ENCODE data around the gene CSRP3.

CSRP3 gene

DNA sequence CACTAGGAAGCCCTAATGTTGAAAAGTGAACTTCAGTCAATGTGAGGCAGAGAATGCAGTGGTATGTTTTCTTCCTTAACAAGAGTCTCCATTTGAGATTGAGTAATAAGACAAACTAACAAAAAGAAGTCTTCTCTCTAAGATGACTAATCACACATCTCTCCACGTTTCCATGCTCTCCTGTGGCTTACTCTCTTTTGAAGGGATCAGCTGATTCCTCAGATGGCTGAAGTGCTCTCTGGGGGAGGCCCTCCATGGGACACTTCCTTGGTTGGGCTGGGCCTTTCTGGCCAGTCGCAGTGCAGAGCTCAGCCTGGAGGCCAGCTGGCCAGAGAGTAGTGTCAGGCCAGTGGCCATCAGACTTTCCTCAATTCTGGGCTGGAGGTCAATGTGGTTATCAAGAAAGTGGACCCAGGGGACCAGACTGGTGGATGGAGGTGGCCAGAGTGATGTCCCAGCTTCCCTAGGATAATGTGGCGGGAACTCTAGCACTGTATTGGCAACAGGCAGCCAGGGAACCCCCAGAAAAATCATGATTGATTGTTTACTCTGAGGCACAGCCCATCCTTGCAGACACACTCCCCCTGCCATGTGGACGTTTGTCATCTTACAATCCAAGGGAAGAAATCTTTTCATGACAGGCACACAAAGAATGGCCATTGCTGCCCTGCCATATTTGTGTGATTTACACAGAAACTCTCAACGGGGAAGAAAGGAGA lies 14.5 kb downstream of the CSRP3 start:
- Histone ChIP-seq H3K9me3 (no peaks in the 10 kb centered on the region), H3K4me1 (peaks cover 24% of the 10 kb centered on the region), H3K36me3 (replicated peaks) (no peaks in the 10 kb centered on the region), H3K27me3 (ENCODE audit: low read depth) (no peaks in the 10 kb centered on the region), H3K4me3 (no peak overlapping the region)
- in situ Hi-C loops (cut with MboI; ENCODE audit: low sequenced_read_pairs), result no loop called here
- DNase-seq (ENCODE audit: low spot score in 2 of 2), result peak in 1 of 2 experiments; percentile 74

DNA sequence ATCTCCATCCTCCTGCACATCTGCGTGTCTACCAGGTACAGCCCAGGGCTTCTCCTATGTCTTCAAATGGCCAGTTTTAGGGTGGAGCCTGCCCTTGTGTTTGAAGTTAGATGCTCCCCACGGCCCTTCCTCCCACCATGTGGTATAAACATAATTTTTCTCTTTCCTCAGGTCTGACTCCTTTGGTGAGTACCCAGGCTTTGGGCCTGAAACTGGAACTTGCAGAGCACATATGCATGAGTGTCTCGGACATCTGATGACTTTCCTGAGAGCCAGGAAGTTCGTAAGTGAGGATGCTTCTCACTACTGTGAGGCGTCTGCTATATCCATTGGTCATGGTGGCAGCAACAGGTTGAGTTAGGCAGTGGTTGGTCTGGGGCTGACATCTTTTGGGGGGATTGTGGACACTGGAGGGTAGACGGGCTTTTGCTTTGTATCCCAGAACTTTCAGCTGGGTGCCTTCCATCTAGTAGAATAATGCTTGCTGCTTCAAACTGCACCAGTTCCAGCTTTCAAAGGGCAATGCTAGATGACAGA lies 16.2 kb downstream of the CSRP3 start:
- Histone ChIP-seq H3K9me3 (no peaks in the 10 kb centered on the region), H3K4me3 (no peak overlapping the region), H3K27me3 (ENCODE audit: low read depth) (no peaks in the 10 kb centered on the region), H3K4me1 (peaks cover 34% of the 10 kb centered on the region), H3K36me3 (replicated peaks) (no peaks in the 10 kb centered on the region)
- DNase-seq (ENCODE audit: low spot score in 2 of 2), result no peak
- in situ Hi-C loops (cut with MboI; ENCODE audit: low sequenced_read_pairs), result no loop called here

DNA sequence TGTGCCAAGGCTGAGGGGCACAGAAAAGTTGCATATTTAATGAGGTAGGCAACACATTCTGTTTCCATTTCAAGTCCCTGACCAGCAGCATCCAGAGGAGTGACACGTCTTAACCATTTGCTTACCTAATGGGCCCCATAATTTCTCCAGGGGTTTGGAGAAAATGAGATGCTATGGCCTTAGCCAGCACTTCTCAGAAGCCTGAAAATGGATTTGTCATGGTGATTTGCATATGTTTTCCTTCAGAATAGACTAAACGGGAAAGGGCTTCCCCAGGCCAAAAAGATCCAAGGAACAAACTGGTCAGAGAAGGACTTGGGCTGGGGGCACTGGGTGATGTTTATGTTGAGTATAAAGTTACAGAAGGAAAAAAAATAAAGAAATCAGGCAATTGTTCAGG lies 16.7 kb downstream of the CSRP3 start:
- DNase-seq (ENCODE audit: low spot score in 2 of 2), result no peak
- in situ Hi-C loops (cut with MboI; ENCODE audit: low sequenced_read_pairs), result no loop called here
- Histone ChIP-seq H3K27me3 (ENCODE audit: low read depth) (no peaks in the 10 kb centered on the region), H3K4me3 (no peak overlapping the region), H3K9me3 (no peaks in the 10 kb centered on the region), H3K4me1 (peaks cover 34% of the 10 kb centered on the region), H3K36me3 (replicated peaks) (no peaks in the 10 kb centered on the region)

DNA sequence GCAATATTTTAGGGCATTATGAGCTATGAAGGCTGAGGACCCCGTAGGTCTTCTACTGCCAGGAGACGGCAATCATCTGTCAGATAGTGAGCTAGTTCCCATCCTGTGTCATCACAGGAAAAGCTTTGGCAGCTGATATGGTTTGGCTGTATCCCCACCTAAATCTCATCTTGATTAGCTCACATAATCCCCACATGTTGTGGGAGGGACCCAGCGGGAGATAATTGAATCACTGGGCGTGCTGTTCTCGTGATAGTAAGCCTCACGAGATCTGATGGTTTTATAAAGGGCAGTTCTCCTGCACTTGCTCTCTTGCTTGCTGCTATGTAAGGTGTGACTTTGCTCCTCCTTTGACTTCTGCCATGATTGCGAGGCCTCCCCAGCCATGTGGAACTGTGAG lies 18.1 kb downstream of the CSRP3 start:
- no peaks in the 10 kb centered on the region for H3K36me3 ChIP-seq (replicated peaks)
- no peaks in the 10 kb centered on the region for H3K9me3 ChIP-seq
- in situ Hi-C loops (cut with MboI; ENCODE audit: low sequenced_read_pairs), result no loop called here
- H3K4me3 ChIP-seq, result no peak overlapping the region
- peaks cover 27% of the 10 kb centered on the region for H3K4me1 ChIP-seq
- no peak for DNase-seq (ENCODE audit: low spot score in 2 of 2)
- H3K27me3 ChIP-seq (ENCODE audit: low read depth), result no peaks in the 10 kb centered on the region

DNA sequence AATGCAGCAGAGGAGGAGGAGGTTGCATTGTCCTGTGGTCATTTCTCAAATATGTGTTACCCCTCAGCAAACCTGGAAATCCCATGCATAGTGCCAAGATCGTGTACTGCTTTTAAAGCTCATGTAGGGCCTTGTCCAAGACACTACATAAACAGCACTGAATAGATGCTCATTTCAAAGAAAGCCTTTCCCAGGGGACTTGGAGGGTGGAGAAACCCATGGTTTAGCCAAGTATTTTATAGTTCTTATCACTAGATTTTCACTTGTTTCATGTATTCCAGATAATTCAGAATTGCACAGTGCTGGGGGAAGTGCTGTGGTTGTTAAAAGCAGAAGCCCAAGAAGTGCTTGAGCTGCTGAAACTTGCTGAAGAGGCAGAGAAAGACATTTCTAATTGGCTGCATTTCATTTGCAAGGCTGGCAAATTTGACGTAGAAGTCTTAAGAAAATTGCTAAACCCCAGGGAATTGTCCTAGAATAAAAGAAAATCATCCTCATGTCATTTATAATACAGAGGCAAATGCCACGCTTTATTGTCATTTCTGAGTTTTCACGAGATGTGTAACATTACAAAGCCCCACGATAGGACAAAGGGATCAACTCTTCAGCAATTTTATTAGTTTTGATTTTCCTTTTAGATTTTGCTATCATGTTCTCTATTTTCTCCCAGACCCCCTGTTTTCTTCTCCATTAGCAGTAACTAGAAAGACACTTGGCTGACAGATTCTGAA lies 20.1 kb downstream of the CSRP3 start:
- in situ Hi-C loops (cut with MboI; ENCODE audit: low sequenced_read_pairs), result no loop called here
- no peaks in the 10 kb centered on the region for H3K9me3 ChIP-seq
- 0 out of 2 replicates have a peak, but pooled peaks cover 2% of the 10 kb centered on the region for H3K36me3 ChIP-seq (replicated peaks)
- H3K27me3 ChIP-seq (ENCODE audit: low read depth), result no peaks in the 10 kb centered on the region
- DNase-seq (ENCODE audit: low spot score in 2 of 2), result peak in 1 of 2 experiments; percentile 53
- H3K4me1 ChIP-seq, result peaks cover 12% of the 10 kb centered on the region
- no peak overlapping the region for H3K4me3 ChIP-seq

DNA sequence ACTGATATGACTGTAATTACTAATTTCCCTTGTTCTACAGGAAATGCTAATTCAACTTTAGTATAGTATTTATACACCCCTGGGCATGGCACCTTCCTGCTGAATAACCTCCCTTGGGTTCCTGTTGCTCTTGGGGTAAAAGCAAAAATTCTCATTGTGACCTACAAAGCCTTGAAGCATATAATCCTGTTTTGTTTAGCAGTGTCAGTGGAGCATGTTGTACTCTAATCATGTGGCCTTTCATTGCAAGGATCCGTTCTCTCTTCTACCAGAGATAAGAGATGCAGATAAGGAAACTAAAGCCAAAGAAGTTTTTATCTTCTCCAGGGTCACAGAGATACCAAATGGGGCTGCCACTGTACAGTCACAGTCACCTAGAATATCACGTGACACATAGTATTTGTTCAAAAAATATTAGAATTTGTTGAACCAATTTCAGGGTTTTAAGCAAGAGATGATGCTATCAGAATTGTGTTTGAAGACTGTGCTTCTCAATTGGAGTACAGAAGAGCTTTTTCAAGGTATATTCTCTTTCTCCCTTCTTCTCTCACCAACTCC lies 25.1 kb downstream of the CSRP3 start:
- Histone ChIP-seq H3K4me1 (peaks cover 5% of the 10 kb centered on the region), H3K36me3 (replicated peaks) (peaks cover 8% of the 10 kb centered on the region; the same call in 1 of the 2 replicates), H3K4me3 (no peak overlapping the region), H3K9me3 (no peaks in the 10 kb centered on the region), H3K27me3 (ENCODE audit: low read depth) (no peaks in the 10 kb centered on the region)
- no peak for DNase-seq (ENCODE audit: low spot score in 2 of 2)
- in situ Hi-C loops (cut with MboI; ENCODE audit: low sequenced_read_pairs), result no loop called here

DNA sequence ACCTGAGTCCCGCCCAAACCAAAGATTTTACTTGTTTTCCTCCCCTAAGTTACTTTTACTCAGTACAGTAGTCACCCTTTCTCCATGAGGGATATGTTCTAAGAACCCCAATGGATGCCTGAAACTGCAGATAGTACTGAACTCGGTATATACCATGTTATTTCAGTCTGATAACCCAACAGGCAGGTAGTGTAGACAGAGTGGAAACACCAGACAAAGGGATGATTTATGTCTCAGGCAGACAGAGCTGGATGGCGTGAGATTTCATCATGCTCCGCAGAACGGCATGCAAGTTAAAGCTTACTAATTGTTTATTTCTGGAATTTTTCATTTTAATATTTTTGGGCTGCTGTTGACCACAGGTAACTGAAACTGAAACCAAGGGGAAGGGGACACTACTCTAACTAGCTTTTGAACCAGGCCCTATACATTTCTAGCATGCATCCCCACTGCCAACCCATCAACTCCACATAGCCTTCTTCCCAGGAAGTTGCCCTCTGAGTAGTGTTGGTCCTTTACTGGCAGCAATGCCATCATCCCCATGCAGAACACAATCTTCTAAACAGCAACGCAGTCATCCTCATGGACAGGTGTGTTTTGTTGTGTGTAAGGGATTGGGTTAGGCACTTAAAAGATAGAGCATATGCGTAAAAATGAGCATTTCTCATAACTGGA lies 27.7 kb downstream of the CSRP3 start:
- Histone ChIP-seq H3K36me3 (replicated peaks) (peaks cover 8% of the 10 kb centered on the region), H3K4me1 (no peaks in the 10 kb centered on the region), H3K9me3 (no peaks in the 10 kb centered on the region), H3K27me3 (ENCODE audit: low read depth) (no peaks in the 10 kb centered on the region), H3K4me3 (no peak overlapping the region)
- no peak for DNase-seq (ENCODE audit: low spot score in 2 of 2)
- in situ Hi-C loops (cut with MboI; ENCODE audit: low sequenced_read_pairs), result no loop called here

DNA sequence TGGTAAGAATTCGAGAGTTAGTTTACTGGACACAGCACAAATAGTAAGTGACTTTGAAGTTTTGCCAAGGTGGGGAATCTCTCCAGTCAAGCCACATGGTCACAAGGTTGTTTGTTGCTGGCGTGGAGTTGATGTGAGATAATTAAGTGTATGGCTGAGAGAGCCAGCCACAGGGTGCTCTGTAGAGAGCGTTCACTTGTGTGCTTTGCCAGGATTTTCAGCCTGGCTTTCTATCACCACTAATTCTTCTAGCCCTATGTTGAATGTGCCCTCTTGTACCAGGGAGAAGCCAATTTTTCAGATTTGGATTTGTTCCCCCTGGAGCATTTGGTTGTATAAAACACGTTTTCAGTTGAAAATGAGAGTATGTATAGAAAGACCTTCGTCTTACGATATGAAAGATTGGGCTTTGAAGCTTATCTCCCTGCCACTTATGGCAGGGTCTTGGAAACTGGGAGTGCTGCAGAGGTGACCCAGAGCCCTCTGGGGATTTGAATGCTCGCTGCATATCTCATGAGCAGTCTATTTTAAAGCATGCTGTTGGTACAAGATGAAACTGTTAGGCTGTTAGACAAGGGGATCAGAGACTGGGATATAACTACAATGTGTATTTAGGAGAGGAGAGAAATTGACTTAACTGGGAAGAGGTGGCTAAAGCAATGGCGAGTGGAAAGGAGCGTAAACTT lies 28.6 kb downstream of the CSRP3 start:
- no peak for DNase-seq (ENCODE audit: low spot score in 2 of 2)
- no peak overlapping the region for H3K4me3 ChIP-seq
- no peaks in the 10 kb centered on the region for H3K27me3 ChIP-seq (ENCODE audit: low read depth)
- H3K4me1 ChIP-seq, result no peaks in the 10 kb centered on the region
- in situ Hi-C loops (cut with MboI; ENCODE audit: low sequenced_read_pairs), result no loop called here
- H3K36me3 ChIP-seq (replicated peaks), result peaks cover 12% of the 10 kb centered on the region
- H3K9me3 ChIP-seq, result no peaks in the 10 kb centered on the region

DNA sequence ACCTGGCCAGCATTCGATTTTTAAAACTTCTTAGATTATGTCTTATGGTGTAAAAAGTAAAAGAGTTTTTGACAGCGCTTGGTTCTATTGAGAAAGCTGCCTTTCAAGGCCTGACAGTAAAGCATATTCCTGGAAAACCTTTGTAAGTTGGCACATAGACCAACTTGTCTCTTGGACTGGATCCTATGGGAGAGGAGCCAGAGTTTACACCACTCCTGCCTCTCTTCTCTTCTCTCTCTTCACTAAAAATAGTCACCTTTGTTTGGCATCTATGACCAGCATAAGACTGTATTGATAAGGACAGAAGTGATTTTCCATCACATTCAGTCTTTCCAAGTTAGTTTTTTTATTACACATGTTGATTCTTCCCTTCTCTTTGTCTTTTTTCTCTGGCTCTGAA lies 33.7 kb downstream of the CSRP3 start:
- H3K27me3 ChIP-seq (ENCODE audit: low read depth), result no peaks in the 10 kb centered on the region
- in situ Hi-C loops (cut with MboI; ENCODE audit: low sequenced_read_pairs), result no loop called here
- no peaks in the 10 kb centered on the region for H3K4me1 ChIP-seq
- peaks cover 38% of the 10 kb centered on the region for H3K36me3 ChIP-seq (replicated peaks)
- H3K4me3 ChIP-seq, result no peak overlapping the region
- DNase-seq (ENCODE audit: low spot score in 2 of 2), result no peak
- no peaks in the 10 kb centered on the region for H3K9me3 ChIP-seq

DNA sequence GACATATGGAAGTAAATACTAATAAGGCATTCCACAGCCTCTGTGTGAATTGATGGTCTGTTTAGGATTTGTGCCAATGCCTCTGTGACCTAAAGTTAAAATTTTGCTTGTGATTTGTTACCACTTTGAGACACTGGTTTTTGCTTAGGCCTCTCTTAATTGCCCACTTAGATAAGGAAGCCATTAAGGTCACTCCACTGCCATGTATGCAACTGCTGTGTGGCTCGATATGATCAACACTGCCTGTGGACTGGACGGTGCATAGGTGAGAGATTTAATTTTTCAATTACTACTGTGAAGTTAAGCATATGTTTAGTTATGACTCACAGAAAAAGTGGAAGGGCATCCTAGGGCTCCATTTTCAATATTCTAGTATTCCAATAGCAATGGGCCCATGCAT lies 36.9 kb downstream of the CSRP3 start:
- H3K36me3 ChIP-seq (replicated peaks), result peaks cover 32% of the 10 kb centered on the region

DNA sequence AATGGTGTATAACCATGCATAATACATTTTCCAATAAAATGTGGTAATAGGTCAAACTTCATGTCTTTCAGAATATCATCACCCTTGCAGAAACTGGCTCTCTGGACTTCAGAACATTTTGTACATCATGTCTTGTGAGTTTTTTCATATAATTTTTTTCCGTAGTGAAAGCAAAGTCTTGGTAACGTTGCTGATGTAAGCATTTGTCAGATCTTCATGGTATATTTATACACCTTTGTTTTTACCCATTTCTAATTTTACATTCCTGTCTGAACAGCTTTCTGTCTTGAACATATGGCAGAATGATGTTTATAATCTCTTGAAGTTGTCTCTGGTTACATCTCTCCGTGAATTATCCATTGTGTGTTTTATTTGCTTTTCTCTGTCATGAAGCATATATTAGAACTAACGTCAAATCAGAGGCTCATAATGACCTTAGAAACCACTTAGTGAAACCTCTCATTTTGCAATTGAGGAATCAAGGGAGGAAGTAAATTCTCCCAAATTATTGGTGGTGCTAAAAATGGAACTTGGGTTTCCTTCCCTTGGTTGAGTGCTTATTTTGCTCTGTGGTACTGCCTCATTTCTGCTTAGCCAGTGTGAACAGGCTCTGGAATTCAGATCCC lies 37.4 kb downstream of the CSRP3 start:
- in situ Hi-C loops (cut with MboI; ENCODE audit: low sequenced_read_pairs), result no loop called here
- Histone ChIP-seq H3K4me1 (no peaks in the 10 kb centered on the region), H3K27me3 (ENCODE audit: low read depth) (no peaks in the 10 kb centered on the region), H3K9me3 (no peaks in the 10 kb centered on the region), H3K36me3 (replicated peaks) (peaks cover 32% of the 10 kb centered on the region), H3K4me3 (no peak overlapping the region)
- DNase-seq (ENCODE audit: low spot score in 2 of 2), result no peak

More for the DNA sequence above, 36.9 kb downstream of the CSRP3 start:
- in situ Hi-C loops (cut with MboI; ENCODE audit: low sequenced_read_pairs), result no loop called here
- H3K9me3 ChIP-seq, result no peaks in the 10 kb centered on the region
- no peaks in the 10 kb centered on the region for H3K4me1 ChIP-seq
- no peaks in the 10 kb centered on the region for H3K27me3 ChIP-seq (ENCODE audit: low read depth)
- no peak overlapping the region for H3K4me3 ChIP-seq
- no peak for DNase-seq (ENCODE audit: low spot score in 2 of 2)

DNA sequence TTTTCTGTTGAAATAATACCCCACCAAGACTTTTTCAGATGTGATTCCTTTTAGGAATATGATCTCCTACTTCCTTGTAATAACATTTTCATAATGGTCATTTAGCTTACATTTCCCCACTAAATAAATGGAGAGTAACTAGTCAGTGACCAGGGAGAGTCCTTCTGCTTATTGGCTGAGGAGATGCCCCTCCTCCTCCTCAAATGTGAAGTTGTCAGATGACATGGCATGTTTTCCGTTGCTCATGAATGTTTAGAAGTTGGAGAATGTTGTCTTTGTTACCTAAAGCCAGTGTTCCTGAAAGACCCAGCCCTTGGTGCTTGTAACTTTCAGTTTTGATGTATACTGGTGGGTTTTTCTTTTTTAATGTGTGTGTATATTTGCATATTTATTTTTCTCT lies 38.2 kb downstream of the CSRP3 start:
- DNase-seq (ENCODE audit: low spot score in 2 of 2), result no peak
- no peak overlapping the region for H3K4me3 ChIP-seq
- H3K9me3 ChIP-seq, result no peaks in the 10 kb centered on the region
- no peaks in the 10 kb centered on the region for H3K4me1 ChIP-seq
- H3K27me3 ChIP-seq (ENCODE audit: low read depth), result no peaks in the 10 kb centered on the region
- in situ Hi-C loops (cut with MboI; ENCODE audit: low sequenced_read_pairs), result no loop called here
- peaks cover 32% of the 10 kb centered on the region for H3K36me3 ChIP-seq (replicated peaks)

DNA sequence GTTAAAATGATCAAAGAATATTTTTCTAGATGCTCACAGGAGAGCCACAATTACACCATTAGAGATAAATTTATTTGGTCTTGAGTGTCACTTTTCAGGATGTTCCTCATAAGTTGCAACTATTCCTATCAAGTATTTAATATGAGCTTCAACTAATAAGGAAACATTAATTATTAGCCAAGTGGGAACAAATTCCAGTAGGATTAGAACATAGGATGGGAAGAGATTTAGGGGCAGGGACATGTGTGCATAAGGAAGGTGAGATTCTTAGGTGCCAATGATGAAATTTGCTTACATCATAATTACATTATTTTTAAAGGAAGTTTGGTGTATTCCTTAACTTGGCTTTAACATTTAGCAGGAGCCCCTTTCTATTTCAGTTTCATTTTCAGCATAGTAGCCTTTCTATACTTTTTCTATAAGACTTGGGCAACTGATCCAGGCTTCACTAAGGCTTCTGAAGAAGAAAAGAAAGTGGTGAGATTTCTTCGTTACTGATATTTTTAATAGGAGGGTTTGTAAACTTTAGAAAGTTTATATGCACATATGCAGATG lies 38.8 kb downstream of the CSRP3 start:
- H3K9me3 ChIP-seq, result no peaks in the 10 kb centered on the region
- H3K4me3 ChIP-seq, result no peak overlapping the region
- H3K4me1 ChIP-seq, result no peaks in the 10 kb centered on the region
- DNase-seq (ENCODE audit: low spot score in 2 of 2), result no peak
- peaks cover 27% of the 10 kb centered on the region for H3K36me3 ChIP-seq (replicated peaks)
- H3K27me3 ChIP-seq (ENCODE audit: low read depth), result no peaks in the 10 kb centered on the region
- in situ Hi-C loops (cut with MboI; ENCODE audit: low sequenced_read_pairs), result no loop called here

Data from HAP-1 (cell line).